Cerebellar cortex (tissue), 1 donor: ENCODE results near the gene SELL.
A peak's percentile ranks its signal among the peaks of the same experiment; 100 is the strongest.
"Not testable (repeated sequence)": the region's sequence is repeated elsewhere in the genome, so short reads cannot be mapped to it uniquely, and the experiment has no call there.

Source experiments
- DNase-seq: peaks from one replicate; pipeline ENCODE4 v3.0.0-alpha.2; 2015; ENCODE audit warnings: low spot score

Gene SELL

GRCh38 chr1:169711469-169712308 is at the start of gene SELL:
SELL (minus strand) TSS chr1:169711620; CDS start chr1:169711498, 122 bp downstream.
- DNase-seq, result peak; percentile 44

GRCh38 chr1:169759038-169759437 is 47.6 kb upstream of the SELL start:
- no peak for DNase-seq

- DNase-seq, result no peak
Measured at GRCh38 chr1:169753549-169753948, 42.1 kb upstream of the SELL start.

GRCh38 chr1:169750041-169750440 is 38.6 kb upstream of the SELL start:
- no peak for DNase-seq

- DNase-seq, result no peak
Measured at GRCh38 chr1:169746550-169746949, 35.1 kb upstream of the SELL start.

- DNase-seq, result no peak
Measured at GRCh38 chr1:169745015-169745861, 33.8 kb upstream of the SELL start.

GRCh38 chr1:169741666-169742394 is 30.4 kb upstream of the SELL start:
- DNase-seq, result no peak

- DNase-seq, result no peak
Measured at GRCh38 chr1:169739980-169740379, 28.6 kb upstream of the SELL start.

GRCh38 chr1:169733924-169734323 is 22.5 kb upstream of the SELL start, which contains the start of gene SELE:
SELE (minus strand) TSS chr1:169734079; CDS start chr1:169733612, 467 bp downstream.
- DNase-seq, result no peak

- no peak for DNase-seq
Measured at GRCh38 chr1:169731446-169731845, 20.0 kb upstream of the SELL start.

GRCh38 chr1:169729991-169730390 is 18.6 kb upstream of the SELL start:
- no peak for DNase-seq

- DNase-seq, result no peak
Measured at GRCh38 chr1:169727307-169727706, 15.9 kb upstream of the SELL start.

GRCh38 chr1:169726851-169727250 is 15.4 kb upstream of the SELL start:
- DNase-seq, result no peak

- no peak for DNase-seq
Measured at GRCh38 chr1:169725930-169726329, 14.5 kb upstream of the SELL start.

GRCh38 chr1:169724168-169724567 is 12.7 kb upstream of the SELL start:
- no peak for DNase-seq

GRCh38 chr1:169723763-169724162 is 12.3 kb upstream of the SELL start:
- DNase-seq, result no peak

GRCh38 chr1:169722779-169723178 is 11.4 kb upstream of the SELL start:
- DNase-seq, result no peak

- not testable (repeated sequence) for DNase-seq
Measured at GRCh38 chr1:169715100-169715499, 3.7 kb upstream of the SELL start.

- DNase-seq, result not testable (repeated sequence)
Measured at GRCh38 chr1:169713090-169713489, 1.7 kb upstream of the SELL start.

GRCh38 chr1:169712309-169712631 is 850 bp upstream of the SELL start:
- no peak for DNase-seq

- no peak for DNase-seq
Measured at GRCh38 chr1:169708647-169709046, 2.8 kb downstream of the SELL start.

GRCh38 chr1:169707912-169708604 is 3.4 kb downstream of the SELL start:
- no peak for DNase-seq
